Parathyroid adenoma (tissue), 2 donors: Measurements from ENCODE around the gene PCK1.

Source experiments
- H2AFZ ChIP-seq: fragments of 300-600 bp; sonication (generic); one replicate; pipeline ENCODE4 v1.7.0; 2017; ENCODE audit warnings: antibody characterized with exemption, mild to moderate bottlenecking
- H3K27ac ChIP-seq: fragments of 300-600 bp; sonication (generic); one replicate; pipeline ENCODE4 v1.7.0; 2017
- H3K27me3 ChIP-seq: fragments of 300-600 bp; sonication (generic); one replicate; pipeline ENCODE4 v1.7.0; 2017; ENCODE audit warnings: low read length; ENCODE audit not compliant: control insufficient read depth, insufficient read depth
- H3K36me3 ChIP-seq: fragments of 300-600 bp; sonication (generic); one replicate; pipeline ENCODE4 v1.7.0; 2017; ENCODE audit warnings: low read length; ENCODE audit not compliant: control insufficient read depth, insufficient read depth
- H3K4me1 ChIP-seq: fragments of 300-600 bp; sonication (generic); one replicate; pipeline ENCODE4 v1.7.0; 2017; ENCODE audit warnings: control low read depth
- H3K4me2 ChIP-seq: fragments of 300-600 bp; sonication (generic); one replicate; pipeline ENCODE4 v1.7.0; 2017; ENCODE audit warnings: low read length
- H3K4me3 ChIP-seq: fragments of 300-600 bp; sonication (generic); one replicate; pipeline ENCODE4 v1.7.0; 2017; ENCODE audit warnings: low read depth, low read length
- H3K79me2 ChIP-seq: fragments of 300-600 bp; sonication (generic); one replicate; pipeline ENCODE4 v1.7.0; 2017; ENCODE audit warnings: control low read depth
- H3K9ac ChIP-seq: fragments of 300-600 bp; sonication (generic); one replicate; pipeline ENCODE4 v1.7.0; 2017; ENCODE audit warnings: mild to moderate bottlenecking
- H3K9me3 ChIP-seq: fragments of 300-600 bp; sonication (generic); one replicate; pipeline ENCODE4 v1.7.0; 2017; ENCODE audit warnings: low read length; ENCODE audit not compliant: control insufficient read depth
- TF ChIP-seq, protein P1 (sequence below): fragments of 300-600 bp; sonication (generic); IDR thresholded peaks from one replicate; pipeline ENCODE4 v1.7.0; 2017; ENCODE audit warnings: antibody characterized with exemption, mild to moderate bottlenecking
- donor health status: primary hyperparathyroidism.

PCK1 gene

GRCh38 chr20:57614490-57615444 lies 53.9 kb downstream of the PCK1 start:
- Histone ChIP-seq H3K36me3 (no peaks in the 10 kb centered on the region), H3K4me1 (no peaks in the 10 kb centered on the region), H3K27ac (no peak overlapping the region), H3K9me3 (no peaks in the 10 kb centered on the region), H3K27me3 (no peaks in the 10 kb centered on the region), H3K4me3 (no peak overlapping the region), H3K4me2 (no peak overlapping the region), H2AFZ (no peak overlapping the region), H3K9ac (no peak overlapping the region), H3K79me2 (no peaks in the 10 kb centered on the region)
- TF ChIP-seq, protein P1, sequence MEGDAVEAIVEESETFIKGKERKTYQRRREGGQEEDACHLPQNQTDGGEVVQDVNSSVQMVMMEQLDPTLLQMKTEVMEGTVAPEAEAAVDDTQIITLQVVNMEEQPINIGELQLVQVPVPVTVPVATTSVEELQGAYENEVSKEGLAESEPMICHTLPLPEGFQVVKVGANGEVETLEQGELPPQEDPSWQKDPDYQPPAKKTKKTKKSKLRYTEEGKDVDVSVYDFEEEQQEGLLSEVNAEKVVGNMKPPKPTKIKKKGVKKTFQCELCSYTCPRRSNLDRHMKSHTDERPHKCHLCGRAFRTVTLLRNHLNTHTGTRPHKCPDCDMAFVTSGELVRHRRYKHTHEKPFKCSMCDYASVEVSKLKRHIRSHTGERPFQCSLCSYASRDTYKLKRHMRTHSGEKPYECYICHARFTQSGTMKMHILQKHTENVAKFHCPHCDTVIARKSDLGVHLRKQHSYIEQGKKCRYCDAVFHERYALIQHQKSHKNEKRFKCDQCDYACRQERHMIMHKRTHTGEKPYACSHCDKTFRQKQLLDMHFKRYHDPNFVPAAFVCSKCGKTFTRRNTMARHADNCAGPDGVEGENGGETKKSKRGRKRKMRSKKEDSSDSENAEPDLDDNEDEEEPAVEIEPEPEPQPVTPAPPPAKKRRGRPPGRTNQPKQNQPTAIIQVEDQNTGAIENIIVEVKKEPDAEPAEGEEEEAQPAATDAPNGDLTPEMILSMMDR: no peak

GRCh38 chr20:57615445-57615811 lies 54.5 kb downstream of the PCK1 start:
- Histone ChIP-seq H3K36me3 (no peaks in the 10 kb centered on the region), H3K79me2 (no peaks in the 10 kb centered on the region), H3K4me2 (no peak overlapping the region), H2AFZ (no peak overlapping the region), H3K27me3 (no peaks in the 10 kb centered on the region), H3K9ac (no peak overlapping the region), H3K9me3 (no peaks in the 10 kb centered on the region), H3K4me3 (no peak overlapping the region), H3K4me1 (no peaks in the 10 kb centered on the region), H3K27ac (no peak overlapping the region)
- TF ChIP-seq, protein P1: no peak

- no peaks in the 10 kb centered on the region for H3K36me3 ChIP-seq
- no peaks in the 10 kb centered on the region for H3K9me3 ChIP-seq
- no peak overlapping the region for H3K4me3 ChIP-seq
- H3K4me2 ChIP-seq: no peak overlapping the region
- no peak overlapping the region for H2AFZ ChIP-seq
- no peaks in the 10 kb centered on the region for H3K27me3 ChIP-seq
- no peaks in the 10 kb centered on the region for H3K4me1 ChIP-seq
- no peak overlapping the region for H3K9ac ChIP-seq
- no peak overlapping the region for H3K27ac ChIP-seq
- TF ChIP-seq, protein P1: no peak
- no peaks in the 10 kb centered on the region for H3K79me2 ChIP-seq
These were observed 55.4 kb downstream of the PCK1 start for GRCh38 chr20:57616143-57616951.

GRCh38 chr20:57617079-57617795 lies 56.3 kb downstream of the PCK1 start:
- no peaks in the 10 kb centered on the region for H3K4me1 ChIP-seq
- no peaks in the 10 kb centered on the region for H3K27me3 ChIP-seq
- TF ChIP-seq, protein P1: no peak
- H3K9ac ChIP-seq: no peak overlapping the region
- no peaks in the 10 kb centered on the region for H3K9me3 ChIP-seq
- no peak overlapping the region for H3K27ac ChIP-seq
- H3K36me3 ChIP-seq: no peaks in the 10 kb centered on the region
- no peaks in the 10 kb centered on the region for H3K79me2 ChIP-seq
- H2AFZ ChIP-seq: no peak overlapping the region
- no peak overlapping the region for H3K4me3 ChIP-seq
- no peak overlapping the region for H3K4me2 ChIP-seq
